ENCODE results near the gene KCNJ1.

KCNJ1 gene

DNA sequence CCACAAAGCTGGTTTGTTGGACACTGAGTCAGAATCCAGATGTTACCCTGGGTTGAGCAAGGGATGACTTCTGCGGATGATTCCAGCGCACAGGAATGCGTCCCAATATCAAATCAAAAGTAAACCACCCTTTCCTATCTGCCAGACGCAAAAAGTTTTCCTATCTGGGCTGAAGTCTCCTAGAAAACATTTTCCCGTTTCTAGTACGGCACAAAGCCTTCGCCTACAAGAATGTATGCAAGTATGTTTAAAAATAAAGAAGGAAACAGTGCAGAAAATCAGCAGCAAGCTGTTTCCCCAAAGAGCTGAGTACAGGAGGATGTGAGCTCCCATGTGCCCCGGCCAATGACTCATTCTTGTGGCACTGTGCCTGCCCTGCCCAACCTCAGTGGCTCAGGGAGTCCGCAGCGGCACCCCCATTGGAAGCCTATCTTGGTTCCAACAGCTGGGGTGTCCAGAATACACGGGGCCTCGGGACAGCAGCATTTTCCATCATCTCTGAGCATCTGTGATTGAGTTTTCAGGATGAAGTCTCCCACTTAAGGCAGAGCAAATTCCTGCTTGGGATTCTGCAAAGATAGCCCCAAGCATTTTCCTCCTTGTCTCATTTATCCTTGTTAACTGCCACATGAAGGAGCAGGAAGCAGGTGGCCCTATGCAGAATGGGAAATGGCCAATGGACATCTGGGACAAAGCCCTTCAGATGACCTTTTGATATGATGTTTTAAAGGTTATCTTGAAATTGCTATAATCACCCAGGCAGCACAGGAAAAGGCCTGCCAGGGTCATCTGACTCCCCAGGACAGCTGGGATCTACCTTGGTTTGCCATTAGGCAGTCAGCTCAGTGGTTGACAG is 41.5 kb upstream of the KCNJ1 start:
- Histone ChIP-seq H3K4me3 (ENCODE audit: low read depth, low read length) (no peak overlapping the region), H3K9me3 (ENCODE audit: severe bottlenecking) (peaks cover 5% of the 10 kb centered on the region), H3K27me3 (ENCODE audit: insufficient read depth, low read depth, severe bottlenecking) (no peaks in the 10 kb centered on the region), H3K27ac (no peak overlapping the region), H3K36me3 (no peaks in the 10 kb centered on the region)
- TF ChIP-seq, protein P1, sequence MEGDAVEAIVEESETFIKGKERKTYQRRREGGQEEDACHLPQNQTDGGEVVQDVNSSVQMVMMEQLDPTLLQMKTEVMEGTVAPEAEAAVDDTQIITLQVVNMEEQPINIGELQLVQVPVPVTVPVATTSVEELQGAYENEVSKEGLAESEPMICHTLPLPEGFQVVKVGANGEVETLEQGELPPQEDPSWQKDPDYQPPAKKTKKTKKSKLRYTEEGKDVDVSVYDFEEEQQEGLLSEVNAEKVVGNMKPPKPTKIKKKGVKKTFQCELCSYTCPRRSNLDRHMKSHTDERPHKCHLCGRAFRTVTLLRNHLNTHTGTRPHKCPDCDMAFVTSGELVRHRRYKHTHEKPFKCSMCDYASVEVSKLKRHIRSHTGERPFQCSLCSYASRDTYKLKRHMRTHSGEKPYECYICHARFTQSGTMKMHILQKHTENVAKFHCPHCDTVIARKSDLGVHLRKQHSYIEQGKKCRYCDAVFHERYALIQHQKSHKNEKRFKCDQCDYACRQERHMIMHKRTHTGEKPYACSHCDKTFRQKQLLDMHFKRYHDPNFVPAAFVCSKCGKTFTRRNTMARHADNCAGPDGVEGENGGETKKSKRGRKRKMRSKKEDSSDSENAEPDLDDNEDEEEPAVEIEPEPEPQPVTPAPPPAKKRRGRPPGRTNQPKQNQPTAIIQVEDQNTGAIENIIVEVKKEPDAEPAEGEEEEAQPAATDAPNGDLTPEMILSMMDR (IDR thresholded peaks at IDR 0.05; ENCODE audit: low read depth, low read length) = no peak
- no peak for DNase-seq

DNA sequence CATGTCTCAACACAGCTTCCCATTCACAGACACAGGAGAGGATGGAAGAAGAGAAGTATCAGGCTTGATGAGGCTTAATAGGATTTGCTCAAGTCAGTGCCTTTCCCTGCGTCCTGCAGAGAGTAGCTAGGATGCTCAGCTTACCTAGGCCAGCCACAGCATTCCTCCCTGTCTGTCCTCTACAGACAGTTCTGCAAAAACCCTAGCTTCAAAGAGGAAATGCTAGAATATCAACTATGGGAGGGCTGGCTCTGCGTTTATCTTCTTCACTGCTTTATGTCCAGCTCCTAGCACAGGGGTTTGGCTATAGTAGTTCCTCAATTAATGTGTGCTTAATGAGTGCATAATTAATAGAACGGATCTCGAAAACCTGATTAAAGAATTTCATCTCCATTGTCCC is 40.5 kb upstream of the KCNJ1 start:
- DNase-seq = no peak
- H3K27ac ChIP-seq = no peak overlapping the region
- TF ChIP-seq, protein P1 (IDR thresholded peaks at IDR 0.05; ENCODE audit: low read depth, low read length) = no peak
- no peaks in the 10 kb centered on the region for H3K27me3 ChIP-seq (ENCODE audit: insufficient read depth, low read depth, severe bottlenecking)
- H3K36me3 ChIP-seq = no peaks in the 10 kb centered on the region
- H3K4me3 ChIP-seq (ENCODE audit: low read depth, low read length) = no peak overlapping the region
- peaks cover 5% of the 10 kb centered on the region for H3K9me3 ChIP-seq (ENCODE audit: severe bottlenecking)

DNA sequence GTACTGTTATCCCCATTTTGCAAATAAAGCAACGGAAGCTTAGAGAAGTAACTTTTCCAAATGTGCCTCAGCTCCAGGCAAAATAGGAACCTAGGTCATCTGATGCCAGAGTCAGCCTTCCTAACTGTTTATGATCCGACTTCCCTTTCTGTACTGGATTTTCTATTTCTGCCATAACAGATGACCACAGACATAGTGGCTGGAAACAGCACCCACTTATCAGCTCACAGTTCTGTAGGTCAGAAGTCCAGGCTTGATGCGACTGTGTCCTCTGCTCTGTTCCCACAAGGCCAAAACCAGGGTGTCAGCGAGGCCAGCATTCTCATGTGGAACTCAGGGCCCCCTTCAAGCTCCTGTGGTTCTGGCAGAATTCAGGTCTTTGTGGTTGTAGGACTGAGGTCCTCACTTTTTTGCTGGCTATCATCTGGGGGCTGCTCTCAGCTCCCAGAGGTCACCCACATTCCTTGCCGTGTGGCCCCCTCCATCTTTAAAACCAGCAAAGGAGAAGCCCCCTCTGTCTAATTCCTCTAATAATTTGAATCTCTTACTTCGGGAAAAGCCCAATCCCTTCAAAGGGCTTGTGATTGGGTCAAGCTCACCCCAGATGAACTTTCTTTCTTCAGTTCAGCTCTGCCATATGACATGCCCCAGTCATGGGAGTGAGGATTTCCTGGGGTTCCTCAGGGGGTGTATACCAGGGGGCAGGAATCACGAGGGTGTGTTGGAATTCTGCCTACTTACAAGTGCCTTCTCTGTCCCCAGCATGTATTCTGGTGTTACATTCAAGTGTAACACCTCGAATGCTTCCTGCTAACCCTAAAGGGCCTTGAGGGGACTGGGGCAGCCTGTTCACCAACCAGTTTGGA is 39.3 kb upstream of the KCNJ1 start:
- no peaks in the 10 kb centered on the region for H3K9me3 ChIP-seq (ENCODE audit: severe bottlenecking)
- no peak for DNase-seq
- no peaks in the 10 kb centered on the region for H3K27me3 ChIP-seq (ENCODE audit: insufficient read depth, low read depth, severe bottlenecking)
- no peak overlapping the region for H3K4me3 ChIP-seq (ENCODE audit: low read depth, low read length)
- no peak overlapping the region for H3K27ac ChIP-seq
- H3K36me3 ChIP-seq = no peaks in the 10 kb centered on the region
- TF ChIP-seq, protein P1 (IDR thresholded peaks at IDR 0.05; ENCODE audit: low read depth, low read length) = no peak

DNA sequence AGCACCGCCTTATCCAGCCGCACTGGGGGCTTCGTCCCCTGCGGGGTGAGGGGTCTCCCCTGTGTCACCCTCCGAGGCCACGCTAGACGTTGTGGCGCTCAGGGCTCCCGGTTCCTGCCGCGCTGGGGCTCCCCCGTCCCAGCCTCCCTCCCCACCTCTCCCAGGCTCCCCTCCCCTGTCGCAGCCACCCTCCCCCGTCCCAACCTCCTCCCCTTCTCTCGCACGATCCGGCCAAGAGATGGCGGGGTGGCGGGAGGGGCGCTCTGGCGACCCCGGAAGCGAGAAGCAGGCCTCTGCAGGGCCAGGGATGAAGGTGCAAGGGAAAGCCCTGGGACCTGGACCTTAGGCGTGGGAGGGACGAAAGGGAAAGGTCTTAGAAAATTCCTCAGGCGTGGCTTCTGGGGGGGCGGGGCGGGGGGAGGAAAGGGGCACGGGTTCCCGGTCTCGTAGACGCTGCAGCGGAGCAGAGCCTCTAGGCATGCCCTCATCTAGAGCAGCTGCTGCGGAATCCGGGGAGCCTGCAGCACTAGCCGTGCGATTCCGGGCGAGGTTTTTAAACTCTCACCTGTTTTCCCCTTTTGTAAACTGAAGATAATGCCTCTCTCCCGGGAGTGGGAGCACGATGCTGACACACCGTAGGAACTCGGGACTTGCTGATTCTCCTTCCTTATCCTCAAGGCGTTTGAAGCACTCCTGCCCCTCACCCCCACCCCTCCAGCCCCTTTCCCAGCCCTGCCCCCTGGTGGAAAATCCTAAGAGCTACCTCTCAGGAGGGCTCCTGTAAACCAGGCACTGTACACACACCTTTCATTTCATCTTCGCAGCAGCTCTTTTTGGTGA is 38.5 kb upstream of the KCNJ1 start:
- Histone ChIP-seq H3K27me3 (ENCODE audit: insufficient read depth, low read depth, severe bottlenecking) (no peaks in the 10 kb centered on the region), H3K27ac (no peak overlapping the region), H3K36me3 (no peaks in the 10 kb centered on the region), H3K4me3 (ENCODE audit: low read depth, low read length) (no peak overlapping the region), H3K9me3 (ENCODE audit: severe bottlenecking) (no peaks in the 10 kb centered on the region)
- DNase-seq = no peak
- TF ChIP-seq, protein P1 (IDR thresholded peaks at IDR 0.05; ENCODE audit: low read depth, low read length) = 0 out of 2 replicates have a peak, but pooled peaks have one; percentile 14

DNA sequence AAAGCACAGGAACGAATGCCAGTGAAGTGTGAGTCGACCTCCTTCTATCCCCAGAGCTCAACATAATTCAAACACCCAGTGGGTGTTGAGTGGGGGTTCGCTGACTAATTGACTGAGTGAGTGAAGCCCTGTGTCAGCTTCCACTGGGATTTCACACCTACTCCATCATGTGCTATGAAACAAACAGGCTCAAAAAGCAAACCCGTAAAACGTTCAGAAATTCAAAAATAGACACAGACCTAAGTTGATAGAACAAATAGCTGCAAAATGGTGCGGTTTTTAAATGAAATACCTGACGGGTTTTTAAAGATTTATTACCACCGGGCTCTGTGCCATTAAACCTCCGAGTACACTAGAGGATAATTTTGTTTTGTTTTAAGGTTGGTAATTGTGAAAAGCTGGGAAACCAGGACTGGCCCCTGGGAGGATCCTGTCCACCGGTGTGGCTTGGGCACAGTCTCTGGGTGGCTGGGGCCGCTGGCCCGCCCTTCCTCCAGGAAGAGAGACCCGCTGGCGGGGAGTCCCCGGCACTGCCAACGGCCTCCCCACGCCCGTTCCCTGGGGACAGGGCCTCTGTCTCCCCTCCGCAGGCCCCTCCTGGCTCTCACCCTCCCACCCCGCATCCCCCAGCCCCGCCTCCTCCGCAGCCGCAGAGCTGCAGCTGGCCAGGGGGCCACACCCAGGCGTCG is 37.7 kb upstream of the KCNJ1 start:
- DNase-seq = no peak
- Histone ChIP-seq H3K27ac (no peak overlapping the region), H3K9me3 (ENCODE audit: severe bottlenecking) (no peaks in the 10 kb centered on the region), H3K27me3 (ENCODE audit: insufficient read depth, low read depth, severe bottlenecking) (no peaks in the 10 kb centered on the region), H3K4me3 (ENCODE audit: low read depth, low read length) (no peak overlapping the region), H3K36me3 (no peaks in the 10 kb centered on the region)
- TF ChIP-seq, protein P1 (IDR thresholded peaks at IDR 0.05; ENCODE audit: low read depth, low read length) = no peak
